PC-3 (cell line): Measurements from ENCODE around the gene TSN. TPM values are rescaled to one million over a fixed set of nuclear protein-coding genes. Genes with fewer than 3 reads are reported as not detected.

Experiments used
- ATAC-seq: fragments of 200-7000 bp; cut with Tn5 transposase; 2 replicates; pipeline ENCODE4 v1.9.1; 2020; ENCODE audit warnings: mild to moderate bottlenecking, moderate library complexity
- BruUV-seq: library from RNA; stranded (reverse); fragments of 400-500 nt; replicated peaks from 2 replicates; lab custom pipeline; 2021; lab: Mats Ljungman, UMichigan
- CTCF ChIA-PET: fragments of 300-600 bp; sonication (Branson Sonifier 250); formaldehyde crosslinking; loops from one replicate; lab custom pipeline; 2022; ENCODE audit warnings: antibody characterized with exemption; lab: Charles Lee
- POLR2A ChIA-PET: fragments of 300-600 bp; sonication (Branson Sonifier 250); formaldehyde crosslinking; loops from one replicate; lab custom pipeline; 2022; ENCODE audit warnings: antibody characterized with exemption; ENCODE audit not compliant: unreplicated experiment; lab: Charles Lee
- DNase-seq: peaks from one replicate; pipeline ENCODE4 v3.0.0-alpha.2; 2015
- H2AFZ ChIP-seq: fragments of 300-600 bp; sonication (generic); 2 replicates; pipeline ENCODE4 v1.6.0; 2016; ENCODE audit warnings: antibody characterized with exemption, low read length
- H3F3A ChIP-seq: fragments of 300-600 bp; sonication (generic); one replicate; pipeline ENCODE4 v1.6.0; 2017; ENCODE audit warnings: antibody characterized with exemption, low read length, control low read depth, mild to moderate bottlenecking; ENCODE audit not compliant: unreplicated experiment
- H3K27ac ChIP-seq: fragments of 300-600 bp; sonication (generic); 2 replicates; pipeline ENCODE4 v1.5.1; 2016; ENCODE audit warnings: mild to moderate bottlenecking, low read length
- H3K27me3 ChIP-seq: fragments of 300-600 bp; sonication (generic); 2 replicates; pipeline ENCODE4 v1.6.1; 2016; ENCODE audit warnings: low read length, mixed read lengths
- H3K36me3 ChIP-seq: fragments of 300-600 bp; sonication (generic); 2 replicates; pipeline ENCODE4 v1.6.1; 2016; ENCODE audit warnings: low read depth, mixed run types, low read length, mixed read lengths
- H3K4me1 ChIP-seq: fragments of 300-600 bp; sonication (generic); 2 replicates; pipeline ENCODE4 v1.5.1; 2016; ENCODE audit warnings: low read length; ENCODE audit not compliant: insufficient read depth
- H3K4me2 ChIP-seq: fragments of 300-600 bp; sonication (generic); 2 replicates; pipeline ENCODE4 v1.6.0; 2016; ENCODE audit warnings: low read length
- H3K4me3 ChIP-seq: fragments of 300-600 bp; sonication (generic); 2 replicates; pipeline ENCODE4 v1.5.1; 2016; ENCODE audit warnings: mild to moderate bottlenecking, low read length, mixed read lengths
- H3K79me2 ChIP-seq: fragments of 300-600 bp; sonication (generic); 2 replicates; pipeline ENCODE4 v1.6.1; 2017; ENCODE audit warnings: low read length, mixed read lengths
- H3K9ac ChIP-seq: fragments of 300-600 bp; sonication (generic); 2 replicates; pipeline ENCODE4 v1.6.0; 2016; ENCODE audit warnings: mild to moderate bottlenecking, low read length
- H3K9me2 ChIP-seq: fragments of 300-600 bp; sonication (generic); replicated peaks from 2 replicates; pipeline ENCODE4 v1.6.1; 2016; ENCODE audit warnings: mixed run types, low read length, mixed read lengths
- H3K9me3 ChIP-seq: fragments of 300-600 bp; sonication (generic); 2 replicates; pipeline ENCODE4 v1.6.1; 2016; ENCODE audit warnings: low read length, mixed read lengths
- H4K20me1 ChIP-seq: fragments of 300-600 bp; sonication (generic); 2 replicates; pipeline ENCODE4 v1.6.1; 2016; ENCODE audit warnings: low read length, mixed read lengths
- EZH2 ChIP-seq: fragments of 300-600 bp; sonication (generic); IDR thresholded peaks from one replicate; pipeline ENCODE4 v1.6.1; 2017; ENCODE audit warnings: antibody characterized with exemption, mild to moderate bottlenecking, low read length; ENCODE audit not compliant: unreplicated experiment
- EZH2phosphoT487 ChIP-seq: fragments of 300-600 bp; sonication (generic); IDR thresholded peaks from 2 replicates; pipeline ENCODE4 v1.6.1; 2018; ENCODE audit warnings: mild to moderate bottlenecking, antibody characterized with exemption, low read length, borderline replicate concordance
- intact Hi-C: fragments of 100-400 bp; cut with micrococcal nuclease; formaldehyde crosslinking; loops from 2 replicates; pipeline ENCODE4 v1.9.0; 2023
- total RNA-seq: library from RNA; depleted of rRNA; stranded (reverse); fragments of >200 nt; gene quantifications from 2 replicates; pipeline ENCODE4 v1.2.3, GENCODE V29; 2014
- TF ChIP-seq, protein P1 (sequence below): fragments of 300-600 bp; sonication (generic); conservative IDR thresholded peaks from 2 replicates; pipeline ENCODE4 v1.5.1; 2017; ENCODE audit warnings: antibody characterized with exemption, low read depth, mild to moderate bottlenecking, low read length

TSN gene
- total RNA-seq, 1 experiment from 2014 or later, result 55.0 TPM

- no peaks in the 10 kb centered on the region for H3K4me1 ChIP-seq
- no peak for ATAC-seq
- no TSS peak for BruUV-seq
- H3K36me3 ChIP-seq, result no peaks in the 10 kb centered on the region
- intact Hi-C loops, result no loop called here
- no peaks in the 10 kb centered on the region for H3K9me2 ChIP-seq
- H2AFZ ChIP-seq, result no peak overlapping the region
- no peaks in the 10 kb centered on the region for H4K20me1 ChIP-seq
- no peak overlapping the region for H3K27ac ChIP-seq
- TF ChIP-seq EZH2, result no peak
- TF ChIP-seq, protein P1, sequence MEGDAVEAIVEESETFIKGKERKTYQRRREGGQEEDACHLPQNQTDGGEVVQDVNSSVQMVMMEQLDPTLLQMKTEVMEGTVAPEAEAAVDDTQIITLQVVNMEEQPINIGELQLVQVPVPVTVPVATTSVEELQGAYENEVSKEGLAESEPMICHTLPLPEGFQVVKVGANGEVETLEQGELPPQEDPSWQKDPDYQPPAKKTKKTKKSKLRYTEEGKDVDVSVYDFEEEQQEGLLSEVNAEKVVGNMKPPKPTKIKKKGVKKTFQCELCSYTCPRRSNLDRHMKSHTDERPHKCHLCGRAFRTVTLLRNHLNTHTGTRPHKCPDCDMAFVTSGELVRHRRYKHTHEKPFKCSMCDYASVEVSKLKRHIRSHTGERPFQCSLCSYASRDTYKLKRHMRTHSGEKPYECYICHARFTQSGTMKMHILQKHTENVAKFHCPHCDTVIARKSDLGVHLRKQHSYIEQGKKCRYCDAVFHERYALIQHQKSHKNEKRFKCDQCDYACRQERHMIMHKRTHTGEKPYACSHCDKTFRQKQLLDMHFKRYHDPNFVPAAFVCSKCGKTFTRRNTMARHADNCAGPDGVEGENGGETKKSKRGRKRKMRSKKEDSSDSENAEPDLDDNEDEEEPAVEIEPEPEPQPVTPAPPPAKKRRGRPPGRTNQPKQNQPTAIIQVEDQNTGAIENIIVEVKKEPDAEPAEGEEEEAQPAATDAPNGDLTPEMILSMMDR, result no peak
- TF ChIP-seq EZH2phosphoT487, result no peak
- no peak overlapping the region for H3K9ac ChIP-seq
- peaks cover 3% of the 10 kb centered on the region for H3K79me2 ChIP-seq
- H3K9me3 ChIP-seq, result no peaks in the 10 kb centered on the region
- no peaks in the 10 kb centered on the region for H3F3A ChIP-seq
- no peak overlapping the region for H3K4me2 ChIP-seq
- H3K27me3 ChIP-seq, result no peaks in the 10 kb centered on the region
- CTCF ChIA-PET, result no interaction called here
- DNase-seq, result no peak
- H3K4me3 ChIP-seq, result no peak overlapping the region
- POLR2A ChIA-PET, result no interaction called here
Measured at GRCh38 chr2:121741450-121741849, 14.0 kb upstream of the TSN start.

DNA sequence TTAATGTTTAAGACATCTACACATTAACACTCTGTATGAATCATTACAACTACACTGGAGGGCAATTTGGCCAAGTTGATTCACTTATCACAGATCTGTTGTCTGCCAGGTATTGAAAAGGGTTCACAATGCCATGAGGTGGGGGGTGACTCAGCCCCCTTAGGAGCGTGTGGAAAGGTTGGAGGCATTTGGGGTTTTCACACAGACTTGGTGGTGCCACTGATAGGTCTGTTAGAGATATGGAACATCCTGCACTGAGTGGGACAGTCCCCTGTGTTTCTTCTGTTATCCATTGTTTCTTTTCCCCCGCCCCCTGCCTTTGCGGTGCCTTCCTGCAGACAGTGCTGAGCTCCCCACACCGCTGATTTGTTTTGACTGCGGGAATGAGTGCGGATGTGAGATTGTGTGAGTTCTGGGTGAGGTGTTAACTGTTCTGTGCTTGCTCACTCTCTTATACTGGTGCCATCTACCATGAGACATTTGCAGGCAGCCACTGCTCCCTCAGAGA is 9.3 kb upstream of the TSN start:
- no peaks in the 10 kb centered on the region for H3K9me3 ChIP-seq
- CTCF ChIA-PET, result no interaction called here
- intact Hi-C loops, result no loop called here
- no peak overlapping the region for H2AFZ ChIP-seq
- DNase-seq, result no peak
- no peaks in the 10 kb centered on the region for H3K36me3 ChIP-seq
- no peak overlapping the region for H3K4me2 ChIP-seq
- H3K27ac ChIP-seq, result no peak overlapping the region
- no peaks in the 10 kb centered on the region for H3K9me2 ChIP-seq
- TF ChIP-seq, protein P1, result no peak
- TF ChIP-seq EZH2phosphoT487, result no peak
- no peak for TF ChIP-seq EZH2
- no peak for ATAC-seq
- BruUV-seq, result no TSS peak
- H3K79me2 ChIP-seq, result no peaks in the 10 kb centered on the region
- H3K4me3 ChIP-seq, result no peak overlapping the region
- H3K27me3 ChIP-seq, result no peaks in the 10 kb centered on the region
- H3F3A ChIP-seq, result no peaks in the 10 kb centered on the region
- POLR2A ChIA-PET, result no interaction called here
- no peak overlapping the region for H3K9ac ChIP-seq
- H4K20me1 ChIP-seq, result no peaks in the 10 kb centered on the region
- no peaks in the 10 kb centered on the region for H3K4me1 ChIP-seq

GRCh38 chr2:121748202-121748601 is 7.2 kb upstream of the TSN start:
- Histone ChIP-seq H3K27ac (no peak overlapping the region), H4K20me1 (no peaks in the 10 kb centered on the region), H3K4me3 (no peak overlapping the region), H3K27me3 (no peaks in the 10 kb centered on the region), H2AFZ (peak overlapping the region; percentile 46; the same call in 1 of the 2 replicates), H3K4me2 (no peak overlapping the region), H3K9ac (no peak overlapping the region), H3K9me3 (no peaks in the 10 kb centered on the region), H3F3A (no peaks in the 10 kb centered on the region), H3K36me3 (no peaks in the 10 kb centered on the region), H3K79me2 (no peaks in the 10 kb centered on the region), H3K4me1 (no peaks in the 10 kb centered on the region), H3K9me2 (no peaks in the 10 kb centered on the region)
- BruUV-seq, result no TSS peak
- ATAC-seq (no peak; the same call in 1 of the 2 replicates), DNase-seq (peak; percentile 50)
- POLR2A ChIA-PET, result no interaction called here
- intact Hi-C loops, result no loop called here
- CTCF ChIA-PET, result no interaction called here
- TF ChIP-seq, protein P1, result peak; percentile 61
- TF ChIP-seq EZH2 (no peak), EZH2phosphoT487 (no peak)
